NCI-H2196 (cell line): ENCODE results near the gene TFCP2L1.
A peak's percentile ranks its signal among the peaks of the same experiment; 100 is the strongest.

Source experiments
- DNase-seq: peaks from one replicate; lab custom pipeline; 2025; ENCODE audit not compliant: unreplicated experiment; lab: John Stamatoyannopoulos, UW

The TFCP2L1 gene

DNA sequence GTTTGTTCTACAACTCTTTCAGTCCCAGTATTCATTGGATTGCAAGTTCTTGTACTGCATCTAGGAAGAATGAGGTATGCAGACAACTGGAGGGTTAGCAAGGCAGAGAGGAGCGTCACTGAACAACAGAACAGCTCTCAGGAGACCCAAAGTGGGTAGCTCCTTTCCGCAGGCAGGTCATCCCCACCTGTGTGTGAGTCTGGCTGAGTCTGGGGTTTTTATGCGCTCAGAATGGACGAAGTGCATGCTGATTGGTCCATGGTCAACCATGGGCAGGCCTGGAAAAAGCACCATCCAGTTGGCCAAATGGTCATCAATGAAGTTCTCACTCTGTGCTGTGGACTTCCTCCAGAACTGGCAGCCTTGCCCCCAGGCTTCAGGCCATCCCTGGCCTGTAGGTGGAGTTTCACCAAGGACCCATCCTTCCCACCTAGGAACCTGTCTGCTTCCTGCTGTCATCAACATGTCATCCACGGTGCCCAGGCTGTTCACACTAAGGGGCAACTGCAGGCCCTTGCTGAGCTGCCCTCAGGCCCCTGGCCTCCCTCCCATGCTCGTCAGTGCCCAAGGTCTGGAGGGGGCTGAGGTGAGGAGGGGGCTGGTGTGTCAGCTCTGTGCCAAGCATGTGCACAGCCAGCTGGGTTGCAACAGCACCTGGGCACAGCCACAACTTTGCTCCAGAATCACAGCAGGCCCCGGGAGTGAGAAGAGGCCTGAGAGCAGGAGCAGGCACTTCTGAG, 11.1 kb upstream of the TFCP2L1 start:
- no peak for DNase-seq

DNA sequence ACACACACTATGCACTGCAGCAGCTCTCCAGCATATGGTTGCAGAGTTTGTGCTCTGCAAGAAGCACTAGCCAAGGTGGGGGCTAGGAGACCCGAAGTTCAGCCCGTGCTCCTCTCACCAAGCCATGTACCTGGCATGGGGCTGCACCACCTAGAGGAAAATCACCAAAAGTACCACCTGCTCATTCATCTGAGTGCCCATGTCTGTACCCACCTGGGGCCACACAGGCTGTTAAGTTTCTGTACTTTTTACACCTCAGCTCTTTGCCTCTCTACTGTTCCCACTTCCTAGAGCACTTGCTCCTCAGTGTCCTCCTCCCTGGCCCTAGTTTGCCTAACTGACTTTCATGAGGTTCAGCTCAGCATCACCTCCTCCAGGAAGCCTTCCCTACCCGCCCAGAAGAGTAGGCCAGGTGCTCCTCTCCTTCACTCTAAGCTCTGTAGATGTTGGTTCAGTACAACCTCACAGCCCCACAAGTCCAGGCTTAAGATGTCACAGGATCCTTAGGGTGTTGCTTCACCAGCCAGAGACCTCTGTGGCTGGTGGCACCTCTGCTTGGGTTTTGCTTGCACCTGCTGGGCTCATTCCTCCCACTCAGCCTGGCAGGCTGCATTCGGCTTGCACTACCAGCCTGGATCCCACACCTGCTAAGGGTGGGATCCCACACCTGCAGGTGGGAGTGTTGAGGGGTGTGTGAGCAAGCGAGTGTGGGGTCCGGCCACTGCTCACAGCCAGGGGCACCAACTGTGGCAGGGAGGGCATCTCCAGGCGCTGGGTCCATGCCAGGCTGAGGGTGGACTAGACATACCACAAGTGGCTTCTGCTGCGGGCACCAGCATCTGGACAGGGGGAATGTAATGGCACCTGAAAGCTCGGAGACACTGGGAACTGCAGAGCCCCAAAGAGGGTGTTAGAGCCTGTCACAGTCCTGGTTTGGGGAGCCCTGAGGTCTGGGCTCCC, 10.2 kb upstream of the TFCP2L1 start:
- no peak for DNase-seq

DNA sequence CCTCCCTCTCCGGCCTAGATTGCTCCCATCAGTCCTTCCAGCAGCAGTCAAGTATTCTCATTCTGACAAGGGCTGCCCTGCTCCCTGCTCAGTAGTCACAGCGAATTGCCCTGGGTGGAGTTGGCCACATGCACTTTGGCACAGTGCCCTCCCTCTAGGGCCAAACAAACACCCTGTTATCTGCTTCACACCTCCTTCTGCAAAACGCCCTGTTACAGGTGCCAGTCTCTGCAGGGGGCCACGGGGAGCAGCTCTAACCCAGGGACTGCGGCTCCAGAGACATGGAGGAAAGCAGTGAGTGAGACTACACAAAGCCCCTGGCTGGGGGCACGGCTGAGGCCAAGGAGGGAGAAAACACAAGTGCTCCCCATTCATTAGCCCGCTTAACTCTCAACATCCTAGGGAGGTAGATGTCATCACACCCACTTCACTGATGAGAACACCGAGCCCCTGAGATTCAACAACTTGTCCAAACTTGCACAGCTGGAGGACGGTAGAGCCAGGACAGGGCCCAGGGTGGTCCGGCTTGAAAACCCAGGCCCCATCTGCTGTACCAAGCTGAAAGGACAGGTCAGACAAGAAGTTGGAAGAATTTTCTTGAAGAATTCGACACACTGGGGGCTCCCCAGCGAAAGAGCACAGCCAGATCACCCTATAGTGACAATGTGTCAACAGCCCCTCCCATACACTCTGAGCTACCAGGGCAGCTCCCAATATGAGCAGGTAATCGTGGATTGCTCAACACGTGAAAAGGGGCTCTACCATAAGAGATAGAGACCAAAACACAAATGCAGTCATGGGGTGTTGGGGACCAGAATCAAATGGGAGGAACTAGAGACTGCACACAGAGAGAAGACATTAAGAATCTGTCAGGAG, 8.7 kb upstream of the TFCP2L1 start:
- DNase-seq: peak; percentile 79

DNA sequence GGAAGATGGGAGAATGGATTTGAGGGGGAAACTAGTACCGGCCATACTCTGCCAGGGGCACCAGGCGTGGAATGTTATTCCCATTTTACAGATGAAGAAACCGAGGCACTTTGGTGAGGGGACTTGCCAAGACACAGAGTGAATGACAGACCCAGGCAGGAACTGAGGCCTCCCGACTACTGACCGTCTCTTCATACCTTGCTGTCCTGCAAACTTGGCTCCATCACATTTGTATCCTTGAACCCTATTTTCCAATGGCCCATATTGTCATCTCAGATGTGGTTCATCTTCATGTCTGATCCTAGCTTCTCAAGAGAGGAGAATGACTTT, 6.2 kb upstream of the TFCP2L1 start:
- DNase-seq: no peak

DNA sequence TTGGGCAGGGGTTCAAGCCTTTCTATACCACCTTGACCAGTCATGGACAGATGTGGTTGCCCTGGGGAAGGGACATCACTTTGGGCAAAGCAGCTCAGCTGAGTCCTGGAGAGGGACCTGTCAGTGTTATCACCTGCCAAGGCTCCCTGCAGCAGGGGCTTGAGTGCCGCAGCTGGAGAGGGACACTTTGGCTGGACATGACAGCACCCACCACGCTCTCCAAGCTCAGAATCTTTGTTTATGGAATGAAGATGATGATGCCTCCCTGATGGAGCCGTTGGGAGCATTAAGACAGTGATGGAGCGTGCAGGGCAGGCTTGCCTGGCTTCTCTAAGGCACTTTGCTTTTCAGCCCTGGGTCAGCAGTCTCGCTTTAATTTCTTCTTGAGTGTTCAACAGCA, 4.3 kb upstream of the TFCP2L1 start:
- no peak for DNase-seq

DNA sequence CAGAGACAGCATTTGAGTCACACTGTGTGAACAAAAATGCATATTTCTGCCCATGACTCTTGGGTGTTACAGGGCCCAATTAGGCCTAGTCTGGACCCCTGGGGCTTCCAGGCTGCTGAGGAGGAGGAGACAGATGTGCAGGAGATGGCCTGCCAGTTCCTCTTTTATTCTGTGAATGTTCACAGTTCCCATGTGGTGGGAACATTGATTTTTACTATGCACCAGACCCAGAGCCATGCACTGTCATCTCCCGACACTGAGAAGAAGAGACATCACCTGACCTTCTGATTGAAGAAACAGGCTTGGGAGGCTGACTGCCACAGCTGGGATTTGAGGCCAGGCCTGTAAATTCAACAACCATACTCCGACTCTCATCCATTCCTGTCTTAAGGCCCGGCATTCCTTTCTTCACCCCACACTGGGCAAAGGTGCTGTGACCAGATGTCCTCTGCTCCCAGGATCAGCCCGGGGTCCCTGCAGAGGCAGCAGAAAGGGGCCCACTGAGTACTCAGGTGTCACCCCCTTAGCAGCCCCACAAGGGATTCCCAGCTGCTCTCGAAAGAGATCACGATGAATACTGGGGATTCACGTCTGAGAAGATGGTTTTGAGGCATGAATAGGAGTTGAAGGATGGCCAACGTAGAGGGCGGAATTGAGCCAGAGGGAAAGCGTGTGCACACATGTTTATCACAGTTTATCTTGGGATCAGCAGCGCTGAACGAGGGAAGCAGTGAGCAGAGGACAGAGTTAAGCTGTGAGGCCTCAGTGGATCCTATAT, 3.6 kb upstream of the TFCP2L1 start:
- no peak for DNase-seq

DNA sequence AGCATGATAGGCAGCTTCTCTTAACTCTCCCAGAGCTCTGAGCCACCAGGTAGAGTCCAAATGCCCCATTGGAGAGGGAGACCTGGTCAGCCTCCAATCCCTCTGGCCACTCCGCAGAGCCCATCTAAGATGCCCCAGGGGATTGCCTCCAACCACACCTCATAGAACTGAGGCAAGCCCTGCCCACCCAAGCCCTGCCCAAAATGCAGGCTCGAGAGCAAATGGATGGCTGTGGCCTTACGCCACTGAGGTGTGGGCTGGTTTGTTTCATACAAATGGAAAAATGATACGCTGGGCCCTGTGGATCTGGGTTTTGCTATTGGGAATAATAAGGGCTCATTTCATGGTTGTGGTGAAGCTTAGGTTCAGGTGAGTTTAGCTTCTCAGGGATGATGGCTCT, 3.0 kb upstream of the TFCP2L1 start:
- DNase-seq: no peak

DNA sequence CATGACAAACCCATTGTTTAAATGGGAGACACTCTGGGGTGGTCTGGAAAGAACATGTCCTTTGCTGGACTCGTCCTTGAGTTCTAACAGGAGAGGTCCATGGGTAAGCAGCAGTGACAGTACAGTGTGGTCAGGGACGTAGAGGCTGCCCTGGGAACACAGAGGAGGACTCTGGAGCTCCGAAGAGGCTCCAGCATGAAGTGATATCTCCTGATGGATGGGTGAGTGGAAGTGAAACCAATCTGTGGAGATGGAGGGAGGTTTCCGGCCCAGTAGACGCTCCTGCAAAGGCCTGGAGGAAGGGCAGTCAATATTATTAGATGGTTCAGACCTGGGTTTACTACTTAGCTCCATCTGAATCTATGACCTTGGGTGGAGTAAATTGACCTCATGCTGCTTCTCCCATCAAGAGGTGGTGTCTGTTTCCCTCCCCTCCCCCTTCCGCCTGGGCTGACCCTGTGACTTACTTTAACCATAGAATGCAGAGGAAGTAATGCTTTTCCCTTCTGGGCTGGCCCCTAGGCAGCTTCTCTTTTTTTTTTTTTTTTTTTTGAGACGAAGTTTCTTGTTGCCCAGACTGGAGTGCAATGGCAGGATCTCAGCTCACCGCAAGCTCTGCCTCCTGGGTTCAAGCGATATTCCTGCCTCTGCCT, 2.3 kb upstream of the TFCP2L1 start:
- no peak for DNase-seq

DNA sequence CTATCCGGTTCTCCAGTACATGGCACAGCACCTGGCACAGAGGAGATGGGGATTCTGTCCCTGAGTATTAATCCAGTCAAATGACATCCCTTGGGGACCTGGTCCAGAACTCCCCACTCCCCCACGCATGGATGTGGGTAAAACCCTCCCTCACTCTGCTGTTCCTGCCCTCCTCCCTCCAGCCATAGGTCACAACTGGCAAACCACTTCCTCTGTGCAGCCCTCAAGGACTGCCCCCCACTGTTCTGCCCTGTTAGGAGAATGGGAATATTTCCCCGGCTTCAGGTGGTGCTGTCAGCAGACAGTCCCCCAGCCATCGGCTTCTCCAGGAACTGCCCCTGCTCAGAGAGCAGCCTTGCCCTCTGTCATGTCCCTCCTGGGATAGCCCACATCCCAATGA, 1.5 kb upstream of the TFCP2L1 start:
- no peak for DNase-seq

DNA sequence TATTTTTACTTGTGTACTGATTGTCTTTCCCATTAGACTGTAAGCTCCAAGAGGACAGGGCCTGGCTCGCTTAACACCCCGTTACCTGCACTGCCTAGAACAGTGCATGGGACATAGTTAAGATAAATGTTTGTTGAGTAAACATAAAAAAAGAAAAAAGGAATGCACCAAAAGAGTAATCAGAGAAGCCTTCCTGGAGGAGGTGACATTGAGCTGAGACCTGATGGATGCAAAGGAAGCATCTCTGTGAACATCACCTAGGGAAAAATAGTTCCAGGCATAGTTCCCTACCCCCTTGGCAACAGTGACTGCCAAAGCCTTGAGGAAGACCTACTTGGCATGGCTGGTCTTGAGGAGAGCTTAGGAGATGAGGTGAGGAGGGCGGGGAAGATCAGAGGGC, 924 bp upstream of the TFCP2L1 start:
- DNase-seq: no peak

DNA sequence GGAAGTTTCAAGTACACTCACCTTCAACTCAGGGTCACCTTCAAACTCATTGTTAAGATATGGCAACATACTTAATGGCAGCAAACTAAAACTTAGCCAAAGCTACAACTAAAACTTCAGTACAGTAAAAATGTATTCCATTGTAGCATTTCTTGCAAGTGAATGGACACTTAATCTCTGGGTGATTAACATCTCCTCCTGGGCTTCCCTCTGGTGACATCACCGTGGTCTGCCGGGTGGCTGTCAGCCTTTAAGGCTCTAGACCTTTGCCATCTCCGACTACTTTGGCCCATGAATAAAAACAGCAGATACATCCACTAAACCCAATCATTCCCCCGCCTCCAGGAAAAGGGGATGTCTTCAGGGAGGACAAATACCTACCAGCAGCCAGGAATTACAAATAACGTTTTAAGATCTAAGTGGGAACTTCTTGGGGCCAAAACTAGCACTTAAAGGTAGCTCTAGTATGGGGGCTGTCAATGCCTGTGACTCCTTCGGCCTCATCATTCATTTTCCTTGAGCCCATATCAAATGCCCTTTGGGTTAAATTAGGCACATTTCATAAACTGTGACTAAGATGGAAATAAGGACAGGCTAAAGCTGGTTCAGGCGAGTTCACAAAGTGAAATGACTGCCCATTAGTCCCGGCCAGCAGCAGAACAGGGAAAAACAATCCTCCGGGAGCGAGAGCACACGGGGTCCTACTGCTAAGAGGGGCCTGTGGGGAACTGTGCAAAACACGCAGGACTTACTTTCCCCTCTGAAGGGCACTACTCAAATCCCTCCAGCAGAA, 1.1 kb downstream of the TFCP2L1 start:
- DNase-seq: no peak

DNA sequence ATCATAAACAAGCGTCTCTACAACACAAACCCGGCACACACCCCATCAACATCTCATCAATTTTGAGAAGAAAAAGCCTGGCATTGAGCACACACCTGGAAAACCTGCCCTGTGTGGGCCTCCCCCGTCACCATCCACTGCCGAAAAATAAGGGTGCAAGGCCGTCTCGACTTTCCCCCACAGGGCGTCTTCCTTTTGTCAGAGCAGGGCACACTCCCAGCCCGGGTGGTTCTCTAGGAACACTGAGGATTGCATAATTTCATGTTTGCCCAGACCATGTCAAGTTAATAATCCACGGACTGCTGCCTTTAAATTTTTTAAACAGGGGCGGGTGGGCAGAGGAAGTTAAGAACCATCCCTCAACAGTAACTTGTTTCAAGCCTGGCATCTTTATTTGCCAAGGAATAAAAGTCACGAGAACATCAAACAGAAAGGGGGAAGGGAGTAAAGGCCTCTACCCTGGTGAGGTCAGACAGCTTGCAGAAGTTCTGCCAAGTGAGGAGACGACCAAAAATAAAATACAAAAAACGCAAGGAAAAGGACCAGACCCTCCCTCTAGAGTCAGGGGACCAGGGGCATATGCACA, 2.1 kb downstream of the TFCP2L1 start:
- DNase-seq: no peak

DNA sequence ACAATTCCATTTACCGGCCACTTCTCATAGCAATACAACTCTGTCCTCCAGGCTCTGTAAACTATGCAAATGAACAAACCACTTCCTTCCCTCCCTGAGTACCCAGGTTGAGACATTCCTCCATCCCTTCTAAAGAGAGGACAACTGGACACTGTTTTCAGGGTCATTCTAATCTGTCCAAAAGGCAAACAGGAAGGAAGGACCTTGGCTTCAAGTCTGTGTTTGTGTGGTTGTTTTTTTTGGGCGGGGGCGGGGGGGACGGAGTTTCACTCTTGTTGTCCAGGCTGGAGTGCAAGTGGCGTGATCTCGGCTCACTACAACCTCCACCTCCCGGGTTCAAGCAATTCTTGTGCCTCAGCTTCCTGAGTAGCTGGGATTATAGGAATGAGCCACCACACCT, 3.3 kb downstream of the TFCP2L1 start:
- no peak for DNase-seq

DNA sequence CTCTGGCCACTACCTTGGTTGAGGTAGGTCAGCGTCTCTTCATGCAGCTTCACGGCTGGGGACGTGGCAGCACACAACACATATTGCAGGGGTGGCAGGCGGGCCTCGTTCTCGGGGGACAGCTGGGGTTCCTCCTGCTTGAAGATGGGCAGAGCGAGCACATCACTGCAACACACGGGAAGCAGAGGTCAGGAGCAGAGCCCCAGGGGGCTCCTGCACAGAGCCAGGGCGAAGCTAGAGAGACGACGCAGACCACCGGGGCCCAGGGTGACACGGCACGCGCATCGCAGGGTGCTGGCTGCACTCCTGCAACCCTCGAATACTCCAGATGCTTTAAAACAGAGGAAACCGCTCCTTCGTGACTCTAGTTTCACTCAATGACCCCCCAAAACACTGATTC, 3.9 kb downstream of the TFCP2L1 start:
- no peak for DNase-seq

DNA sequence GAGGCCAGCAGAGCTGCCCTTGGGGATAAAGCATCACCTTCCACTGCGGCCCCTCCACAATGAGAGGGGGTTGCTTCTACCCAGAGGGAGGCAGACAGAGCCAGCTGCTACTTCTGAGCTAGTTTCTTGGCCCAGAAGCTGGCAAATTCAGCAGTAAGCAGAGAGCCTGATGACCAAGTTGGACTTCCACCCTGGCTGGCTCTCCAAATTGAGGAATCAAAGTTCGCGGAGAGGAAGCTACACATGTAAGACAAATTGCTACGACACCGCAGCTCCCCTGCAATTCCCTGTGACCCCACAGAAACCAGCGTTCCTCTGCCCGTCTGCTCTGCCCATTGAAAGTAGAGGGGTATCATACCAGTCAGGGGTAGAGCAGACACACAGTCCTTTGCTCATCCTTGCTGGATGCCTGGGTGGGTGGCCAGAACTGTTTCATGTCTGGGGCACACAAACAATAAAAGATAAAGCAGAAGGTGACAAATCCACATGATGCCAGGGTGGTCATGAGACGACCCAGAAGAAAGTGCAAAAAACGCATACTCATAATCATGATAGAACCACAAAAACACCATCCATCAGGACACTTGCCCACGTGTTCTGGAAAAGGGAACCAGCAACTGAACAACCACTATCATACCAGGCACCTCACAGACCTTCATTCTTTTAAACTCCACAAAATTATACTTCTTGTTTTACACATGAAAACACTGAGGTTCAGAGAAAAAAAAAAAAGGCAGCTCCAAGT, 5.4 kb downstream of the TFCP2L1 start:
- no peak for DNase-seq

DNA sequence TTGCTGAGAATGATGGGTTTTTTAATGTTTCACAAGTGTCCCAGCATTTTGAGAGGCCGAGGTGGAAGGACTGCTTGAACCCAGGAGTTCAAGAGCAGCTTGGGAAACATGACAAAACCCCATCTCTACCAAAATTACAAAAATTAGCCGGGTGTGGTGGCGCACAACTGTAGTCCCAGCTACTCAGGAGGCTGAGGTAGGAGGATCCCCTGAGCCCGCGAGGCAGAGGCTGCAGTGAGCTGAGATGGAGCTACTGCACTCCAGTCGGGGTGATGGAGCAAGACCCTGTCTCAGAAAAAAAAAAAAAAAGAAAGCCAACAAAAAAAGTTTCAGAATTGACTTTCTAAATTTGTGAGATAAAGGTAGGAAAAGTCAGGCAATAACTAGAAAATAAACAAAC, 8.7 kb downstream of the TFCP2L1 start:
- DNase-seq: no peak

DNA sequence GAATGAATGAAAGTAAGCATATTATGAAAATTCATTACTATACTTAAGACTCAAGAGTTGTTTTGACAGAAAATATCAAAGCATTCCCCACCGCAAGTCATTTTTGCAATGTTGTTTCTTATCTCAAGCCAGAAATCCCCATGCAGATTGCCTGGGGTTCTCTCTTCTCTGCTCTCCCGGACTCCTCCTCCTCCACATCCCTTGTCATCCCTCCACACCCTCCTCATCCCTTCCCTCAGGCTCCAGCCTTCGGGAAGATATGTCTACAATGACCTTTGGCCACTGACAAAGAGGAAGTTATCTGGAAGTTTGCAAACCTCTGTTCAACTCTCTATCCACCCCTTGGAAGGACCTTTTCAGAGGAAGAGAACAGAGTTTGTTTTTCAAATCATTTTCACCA, 11.9 kb downstream of the TFCP2L1 start:
- no peak for DNase-seq

DNA sequence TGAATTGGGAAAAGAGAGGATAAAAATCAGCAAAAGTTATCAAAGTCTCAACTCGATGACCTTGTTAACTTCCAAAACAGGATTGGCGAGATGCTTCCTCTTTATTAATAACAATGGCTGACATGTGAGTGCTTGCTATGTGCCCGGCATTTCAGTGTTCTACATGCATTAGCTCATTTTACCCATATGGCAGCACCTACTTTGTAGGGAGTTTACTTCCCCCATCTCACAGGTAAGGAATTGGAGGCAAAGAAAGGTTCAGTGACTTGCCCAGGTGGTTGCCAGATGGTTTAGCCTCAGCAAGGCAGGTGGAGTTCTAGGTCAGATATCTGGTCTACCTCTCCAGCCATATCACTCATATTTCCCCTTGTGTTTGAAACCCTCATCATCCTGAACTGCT, 12.4 kb downstream of the TFCP2L1 start:
- no peak for DNase-seq
